RWPE2 (cell line): ENCODE results near the gene ERGIC1.
"Not testable (repeated sequence)": the region's sequence is repeated elsewhere in the genome, so short reads cannot be mapped to it uniquely, and the experiment has no call there.

Experiments used
- ATAC-seq: fragments of 200-7000 bp; cut with Tn5 transposase; 3 replicates; pipeline ENCODE4 v1.9.1; 2021; ENCODE audit warnings: low read depth
- DNase-seq: peaks from one replicate; pipeline ENCODE4 v3.0.0-alpha.2; 2020; ENCODE audit warnings: low spot score
- H3K27ac ChIP-seq: fragments of 450-650 bp; 2 replicates; pipeline ENCODE4 v1.5.1; 2017; ENCODE audit warnings: mild to moderate bottlenecking; ENCODE audit not compliant: poor library complexity, severe bottlenecking
- H3K27me3 ChIP-seq: fragments of 250-450 bp; sonication (Bioruptor Pico); 2 replicates; pipeline ENCODE4 v1.5.1; 2021; ENCODE audit warnings: mild to moderate bottlenecking, moderate library complexity; ENCODE audit not compliant: insufficient read depth, poor library complexity, severe bottlenecking
- H3K36me3 ChIP-seq: fragments of 250-450 bp; sonication (Bioruptor Pico); 2 replicates; pipeline ENCODE4 v1.5.1; 2020; ENCODE audit warnings: low read depth, mild to moderate bottlenecking, moderate library complexity
- H3K4me1 ChIP-seq: fragments of 250-450 bp; sonication (Bioruptor Pico); 2 replicates; pipeline ENCODE4 v1.5.1; 2021; ENCODE audit warnings: mild to moderate bottlenecking, moderate library complexity; ENCODE audit not compliant: insufficient read depth, poor library complexity, severe bottlenecking
- H3K4me3 ChIP-seq: fragments of 250-450 bp; sonication (Bioruptor Pico); 2 replicates; pipeline ENCODE4 v1.5.1; 2021; ENCODE audit warnings: mild to moderate bottlenecking, moderate library complexity; ENCODE audit not compliant: severe bottlenecking
- H3K9me3 ChIP-seq: fragments of 250-450 bp; sonication (Bioruptor Pico); 2 replicates; pipeline ENCODE4 v1.5.1; 2021; ENCODE audit warnings: mild to moderate bottlenecking, moderate library complexity; ENCODE audit not compliant: severe bottlenecking
- CTCF ChIP-seq: fragments of 450-650 bp; IDR thresholded peaks from one replicate; pipeline ENCODE4 v1.5.1; 2017; ENCODE audit warnings: mild to moderate bottlenecking, moderate library complexity; ENCODE audit not compliant: poor library complexity, severe bottlenecking

The ERGIC1 gene

GRCh38 chr5:172805736-172806255 is 28.3 kb upstream of the ERGIC1 start:
- H3K27ac ChIP-seq, result peak overlapping the region; percentile 70
- H3K27me3 ChIP-seq, result no peaks in the 10 kb centered on the region
- DNase-seq (no peak), ATAC-seq (no peak)
- no peaks in the 10 kb centered on the region for H3K36me3 ChIP-seq
- peaks cover 36% of the 10 kb centered on the region for H3K4me1 ChIP-seq
- no peak overlapping the region for H3K4me3 ChIP-seq
- peaks cover 5% of the 10 kb centered on the region for H3K9me3 ChIP-seq
- TF ChIP-seq CTCF, result no peak

- Histone ChIP-seq H3K36me3 (no peaks in the 10 kb centered on the region), H3K27me3 (no peaks in the 10 kb centered on the region), H3K9me3 (peaks cover 5% of the 10 kb centered on the region), H3K4me1 (peaks cover 24% of the 10 kb centered on the region), H3K27ac (peak overlapping the region; percentile 70), H3K4me3 (peak overlapping the region; percentile 3)
- DNase-seq (peak; percentile 95), ATAC-seq (peak; percentile 96)
- no peak for TF ChIP-seq CTCF
Measured at GRCh38 chr5:172806897-172807672, 27.0 kb upstream of the ERGIC1 start.

- DNase-seq (no peak), ATAC-seq (no peak)
- H3K4me1 ChIP-seq, result peaks cover 19% of the 10 kb centered on the region
- H3K36me3 ChIP-seq, result no peaks in the 10 kb centered on the region
- H3K27ac ChIP-seq, result peak overlapping the region; percentile 70
- no peak for TF ChIP-seq CTCF
- H3K9me3 ChIP-seq, result peaks cover 5% of the 10 kb centered on the region
- H3K27me3 ChIP-seq, result no peaks in the 10 kb centered on the region
- no peak overlapping the region for H3K4me3 ChIP-seq
Measured at GRCh38 chr5:172807766-172808311, 26.2 kb upstream of the ERGIC1 start.

GRCh38 chr5:172809774-172810173 is 24.3 kb upstream of the ERGIC1 start:
- no peaks in the 10 kb centered on the region for H3K36me3 ChIP-seq
- no peaks in the 10 kb centered on the region for H3K27me3 ChIP-seq
- TF ChIP-seq CTCF, result no peak
- H3K9me3 ChIP-seq, result peaks cover 5% of the 10 kb centered on the region
- H3K27ac ChIP-seq, result no peak overlapping the region
- no peak for ATAC-seq
- H3K4me1 ChIP-seq, result peaks cover 19% of the 10 kb centered on the region
- no peak overlapping the region for H3K4me3 ChIP-seq
- no peak for DNase-seq

GRCh38 chr5:172810996-172811395 is 23.1 kb upstream of the ERGIC1 start:
- not testable (repeated sequence) for H3K4me3 ChIP-seq, H3K27ac ChIP-seq, H3K27me3 ChIP-seq, ATAC-seq, H3K36me3 ChIP-seq, H3K9me3 ChIP-seq, DNase-seq
- H3K4me1 ChIP-seq, result peaks cover 19% of the 10 kb centered on the region
